ENCODE measurements around the gene IFNA17. TPM values are rescaled to one million over a fixed set of nuclear protein-coding genes. Genes with fewer than 3 reads are reported as not detected.
"Not testable (repeated sequence)": the region's sequence is repeated elsewhere in the genome, so short reads cannot be mapped to it uniquely, and the experiment has no call there.

The IFNA17 gene
- total and polyA plus RNA-seq, 8 donors: not detected

DNA sequence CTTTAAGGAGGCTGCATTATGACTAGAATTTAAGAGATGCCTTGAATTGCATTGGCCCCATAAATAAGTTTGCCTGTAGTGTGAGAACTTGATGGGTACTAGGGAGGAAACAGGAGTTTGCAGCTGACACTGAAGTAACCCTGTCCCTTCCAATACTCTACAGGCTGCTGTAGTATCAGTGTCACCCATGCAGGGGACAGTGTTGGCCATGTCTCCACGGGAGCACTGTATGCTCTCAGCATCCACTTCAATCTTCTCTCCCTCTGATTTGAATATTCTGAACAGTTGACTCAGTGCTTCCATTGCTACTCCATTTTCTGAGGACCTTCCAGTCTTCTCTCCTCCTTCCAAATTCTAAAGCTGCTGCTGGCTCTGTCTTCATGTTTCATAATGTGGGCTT lies 23.2 kb upstream of the IFNA17 start:
- Histone ChIP-seq H3K9me3 (no peaks in the 10 kb centered on the region), H3K27me3 (no peaks in the 10 kb centered on the region), H3K27ac (no peak overlapping the region), H3K4me1 (peaks cover 0 to 4% (median 0%) of the 10 kb centered on the region in 3 donors), H3K36me3 (no peaks in the 10 kb centered on the region), H3K4me3 (no peak overlapping the region)
- FAIRE-seq: no peak
- TF ChIP-seq, protein P1, sequence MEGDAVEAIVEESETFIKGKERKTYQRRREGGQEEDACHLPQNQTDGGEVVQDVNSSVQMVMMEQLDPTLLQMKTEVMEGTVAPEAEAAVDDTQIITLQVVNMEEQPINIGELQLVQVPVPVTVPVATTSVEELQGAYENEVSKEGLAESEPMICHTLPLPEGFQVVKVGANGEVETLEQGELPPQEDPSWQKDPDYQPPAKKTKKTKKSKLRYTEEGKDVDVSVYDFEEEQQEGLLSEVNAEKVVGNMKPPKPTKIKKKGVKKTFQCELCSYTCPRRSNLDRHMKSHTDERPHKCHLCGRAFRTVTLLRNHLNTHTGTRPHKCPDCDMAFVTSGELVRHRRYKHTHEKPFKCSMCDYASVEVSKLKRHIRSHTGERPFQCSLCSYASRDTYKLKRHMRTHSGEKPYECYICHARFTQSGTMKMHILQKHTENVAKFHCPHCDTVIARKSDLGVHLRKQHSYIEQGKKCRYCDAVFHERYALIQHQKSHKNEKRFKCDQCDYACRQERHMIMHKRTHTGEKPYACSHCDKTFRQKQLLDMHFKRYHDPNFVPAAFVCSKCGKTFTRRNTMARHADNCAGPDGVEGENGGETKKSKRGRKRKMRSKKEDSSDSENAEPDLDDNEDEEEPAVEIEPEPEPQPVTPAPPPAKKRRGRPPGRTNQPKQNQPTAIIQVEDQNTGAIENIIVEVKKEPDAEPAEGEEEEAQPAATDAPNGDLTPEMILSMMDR (IDR thresholded peaks at IDR 0.05): no peak
- 12 to 15% methylated on average over 1 of the region's 1 CpG for WGBS, 2 donors
- no peak for ATAC-seq
- DNase-seq: no peak
- intact Hi-C loops (cut with DNase I): no loop called here

DNA sequence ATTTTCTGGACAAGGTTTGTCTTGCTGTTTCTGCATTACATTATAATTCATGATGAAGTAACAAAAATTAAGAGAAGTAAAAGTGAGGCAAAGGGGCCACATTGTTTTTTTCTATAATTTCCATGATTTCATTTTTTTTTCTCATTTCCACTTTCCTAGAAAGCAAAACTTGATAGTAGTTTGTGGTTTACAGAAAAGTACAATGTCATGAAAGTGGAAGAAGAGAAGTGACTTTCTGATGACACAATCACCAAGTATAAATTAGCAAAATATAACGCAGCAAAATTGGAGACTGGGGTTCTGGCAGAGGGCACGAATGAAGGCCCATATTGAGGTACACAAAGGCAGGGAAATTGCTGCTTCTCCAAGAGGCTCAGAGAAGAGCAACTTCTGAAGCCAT lies 16.8 kb upstream of the IFNA17 start:
- H3K36me3 ChIP-seq: no peaks in the 10 kb centered on the region
- TF ChIP-seq, protein P1 (IDR thresholded peaks at IDR 0.05): no peak
- H3K9me3 ChIP-seq: no peaks in the 10 kb centered on the region
- DNase-seq: no peak
- H3K27ac ChIP-seq: no peak overlapping the region
- WGBS, 2 donors: 35 to 45% methylated on average over 2 of the region's 2 CpGs
- no peaks in the 10 kb centered on the region for H3K4me1 ChIP-seq
- intact Hi-C loops (cut with DNase I): no loop called here
- no peaks in the 10 kb centered on the region for H3K27me3 ChIP-seq
- H3K4me3 ChIP-seq: no peak overlapping the region
- FAIRE-seq: no peak
- no peak for ATAC-seq

DNA sequence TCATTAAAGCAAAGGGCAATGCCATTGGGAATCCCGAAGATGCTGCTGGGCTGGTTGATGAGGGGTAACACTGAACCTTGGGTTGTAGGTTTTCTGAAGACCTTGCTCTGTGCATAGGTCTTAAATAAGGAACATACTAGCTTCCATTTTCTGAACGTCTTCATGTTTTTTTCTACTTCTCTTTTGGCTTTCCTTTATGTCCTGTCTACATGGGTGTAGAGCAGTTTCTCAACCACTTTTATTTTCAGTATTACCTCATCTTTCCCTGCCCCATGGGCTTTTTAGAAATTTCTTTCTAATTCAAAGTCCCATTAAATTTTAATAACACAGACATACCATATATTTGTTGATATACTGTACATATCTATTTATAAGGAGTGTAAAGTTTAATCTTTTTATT lies 11.9 kb upstream of the IFNA17 start, which contains the start of gene IFNA14:
Gene IFNA14, minus strand, starts transcription at position 95 of the 400 bp plus-strand sequence. Its CDS starts 70 bp downstream, at position 25.
- TF ChIP-seq, protein P1 (IDR thresholded peaks at IDR 0.05): no peak
- intact Hi-C loops (cut with DNase I): no loop called here
- no peaks in the 10 kb centered on the region for H3K36me3 ChIP-seq
- H3K4me1 ChIP-seq: no peaks in the 10 kb centered on the region
- DNase-seq (no peak), ATAC-seq (no peak), FAIRE-seq (no peak)
- H3K9me3 ChIP-seq: no peaks in the 10 kb centered on the region
- H3K27ac ChIP-seq: no peak within 1 kb of the TSS
- no peaks in the 10 kb centered on the region for H3K27me3 ChIP-seq
- H3K4me3 ChIP-seq: no peak within 1 kb of the TSS
- WGBS, 2 donors: 39 to 59% methylated on average over 2 of the region's 2 CpGs

DNA sequence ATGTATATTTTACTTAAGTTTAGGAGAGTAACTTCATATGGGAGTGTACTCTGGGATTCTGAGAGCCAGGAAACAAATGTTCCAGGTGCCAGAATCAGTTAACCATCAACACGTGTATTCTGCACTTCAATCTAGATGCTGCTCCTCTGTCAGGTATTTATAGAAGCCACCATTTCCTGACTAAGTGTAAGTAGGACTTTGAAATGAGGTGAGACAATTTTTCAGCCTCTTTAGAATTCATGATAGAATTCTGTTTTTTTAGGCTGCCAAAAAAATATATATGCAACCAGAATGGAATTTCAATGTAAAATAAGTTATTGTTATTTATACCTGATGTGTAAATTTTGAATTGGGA lies 8.3 kb upstream of the IFNA17 start:
- H3K9me3 ChIP-seq; ATAC-seq; H3K27me3 ChIP-seq; H3K27ac ChIP-seq; H3K36me3 ChIP-seq; H3K4me3 ChIP-seq; H3K4me1 ChIP-seq; FAIRE-seq; DNase-seq; intact Hi-C loops (cut with DNase I): not testable (repeated sequence)
- WGBS, 2 donors: 5 to 12% methylated on average over 1 of the region's 1 CpG

DNA sequence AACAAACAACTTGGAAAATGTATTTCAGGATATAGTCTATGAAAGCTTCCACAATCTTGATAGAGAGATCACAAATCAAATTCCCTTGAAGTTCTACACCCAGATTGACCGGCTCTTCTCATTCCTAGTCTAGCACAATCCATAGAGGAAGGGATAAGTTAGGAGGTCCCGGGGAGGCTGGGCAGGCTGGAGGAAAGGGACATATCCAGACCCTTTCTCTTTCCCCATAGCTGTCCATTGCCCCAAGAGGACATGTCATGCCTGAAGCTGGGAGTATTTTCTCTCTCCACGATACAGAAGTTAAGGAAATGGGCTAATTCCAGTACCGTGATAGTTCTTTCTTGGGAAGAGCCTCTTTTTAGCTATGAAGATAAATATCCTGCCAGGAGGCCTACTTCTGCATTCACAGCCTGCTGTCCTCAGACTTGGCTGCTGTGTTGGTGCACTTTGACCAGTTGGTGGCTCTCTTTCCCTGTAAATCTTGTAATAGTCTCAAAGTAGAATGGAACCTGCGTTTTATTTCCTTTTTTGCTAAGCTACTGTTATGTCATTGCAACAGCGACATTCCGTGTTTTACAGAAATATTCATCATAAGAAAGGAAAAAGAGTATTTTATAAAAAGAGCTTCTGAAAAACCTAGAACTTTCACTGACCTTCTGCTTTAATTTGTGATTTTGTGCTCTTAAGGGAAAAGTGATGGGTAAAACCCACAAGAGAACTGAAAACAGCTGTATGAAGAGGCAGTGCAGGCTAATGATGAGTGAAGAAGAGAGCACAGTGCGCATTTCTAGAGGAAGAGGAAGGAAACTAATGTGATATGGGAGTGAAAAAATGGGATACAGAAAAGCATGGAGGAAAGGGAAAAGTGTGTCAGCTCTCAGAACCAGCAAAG lies 7.7 kb upstream of the IFNA17 start:
- ATAC-seq: peak; percentile 56 to 82 (median 80)
- 25 to 30% methylated on average over 8 of the region's 8 CpGs for WGBS, 2 donors
- intact Hi-C loops (cut with DNase I); H3K36me3 ChIP-seq; H3K27ac ChIP-seq; H3K9me3 ChIP-seq; H3K27me3 ChIP-seq; H3K4me3 ChIP-seq; H3K4me1 ChIP-seq: not testable (repeated sequence)
- TF ChIP-seq, protein P1 (IDR thresholded peaks at IDR 0.05): peak in 3 of 4 donors; percentile 7 to 25 (median 8)
- peak in 2 of 6 donors; percentile 23 to 25 for DNase-seq
- peak; percentile 41 for FAIRE-seq
